Esophagus muscularis mucosa (tissue), 4 donors: ENCODE data around the gene PPP1R18.

Experiments used
- CTCF ChIP-seq, 3 experiments: fragments of 200-600 bp in 2 of 3; fragments of 450-650 bp in 1 of 3; sonication (generic) in 2 of 3; IDR thresholded peaks; one replicate each; pipeline ENCODE4 v1.5.1; 2017 to 2019; ENCODE audit warnings: antibody characterized with exemption in 3 of 3, mild to moderate bottlenecking in 2 of 3, moderate library complexity in 1 of 3
- EP300 ChIP-seq: sonication (generic); formaldehyde crosslinking; IDR thresholded peaks from one replicate; pipeline ENCODE4 v1.6.1; 2017; ENCODE audit warnings: antibody characterized with exemption
- POLR2A ChIP-seq: fragments of 450-650 bp; IDR thresholded peaks from one replicate; pipeline ENCODE4 v1.6.1; 2017; ENCODE audit warnings: antibody characterized with exemption, moderate library complexity, mild to moderate bottlenecking, low read depth
- POLR2AphosphoS5 ChIP-seq, 2 donors: sonication (generic); formaldehyde crosslinking; IDR thresholded peaks; one replicate each; pipeline ENCODE4 v1.6.1; 2017; ENCODE audit warnings: antibody characterized with exemption in 2 of 2

DNA sequence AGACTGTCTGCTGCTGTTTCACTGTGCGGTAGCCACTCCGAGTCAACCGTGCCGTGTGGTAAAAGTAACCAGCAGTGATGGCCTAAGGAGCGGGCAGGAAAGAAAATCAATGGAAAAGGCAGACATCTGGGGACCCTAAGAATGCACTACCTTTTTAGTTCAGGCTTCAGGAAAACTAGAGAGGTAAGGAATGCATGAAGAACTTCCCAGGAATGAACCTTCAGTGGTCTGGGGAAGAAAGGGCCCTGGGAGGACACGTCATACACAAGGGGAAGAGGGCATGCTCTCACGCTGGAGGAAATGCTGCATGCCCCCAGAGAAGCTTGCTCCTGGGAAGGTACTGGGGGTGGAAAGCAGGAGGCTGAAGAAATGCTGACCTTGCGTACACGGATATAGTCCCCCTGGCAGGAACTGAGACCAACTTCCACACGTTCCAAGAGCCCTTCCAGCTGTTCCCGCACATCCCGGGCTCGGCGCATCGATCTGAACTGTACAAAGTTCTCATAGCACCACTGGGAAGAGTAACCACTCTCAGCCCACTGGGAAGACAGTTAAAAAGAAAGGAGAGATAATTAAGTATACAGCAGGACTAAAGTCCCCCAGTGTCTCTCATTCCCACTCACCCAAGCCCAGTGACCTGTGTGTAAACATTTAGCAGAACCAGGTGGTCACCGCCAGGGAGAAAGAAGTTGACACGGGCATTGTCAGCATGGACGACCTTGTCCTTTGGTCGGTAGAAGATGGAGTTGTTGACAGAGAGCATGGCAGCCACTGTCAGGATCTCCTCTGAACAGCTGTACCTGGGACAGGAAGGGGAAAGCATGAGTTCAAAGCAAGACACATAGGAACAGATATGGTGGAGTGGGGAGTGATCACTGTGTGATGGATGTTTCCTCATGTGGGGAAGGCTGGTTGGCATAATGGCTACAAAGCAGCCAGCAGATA, 31.4 kb downstream of the PPP1R18 start:
- TF ChIP-seq POLR2A (no peak), CTCF (IDR thresholded peaks at IDR 0.05) (no peak), POLR2AphosphoS5 (IDR thresholded peaks at IDR 0.05) (no peak), EP300 (no peak)
